Brain microvascular endothelial cell (primary cell): ENCODE measurements around the gene ZNF8.

Experiments used
- DNase-seq: peaks from one replicate; pipeline ENCODE4 v3.0.0-alpha.2; 2020
- H3K27ac ChIP-seq: fragments of 250-450 bp; sonication (Bioruptor Pico); 2 replicates; pipeline ENCODE4 v1.5.1; 2020; ENCODE audit warnings: mild to moderate bottlenecking, moderate library complexity
- H3K27me3 ChIP-seq: fragments of 250-450 bp; sonication (Bioruptor Pico); replicated peaks from 2 replicates; pipeline ENCODE4 v1.5.1; 2020; ENCODE audit warnings: mild to moderate bottlenecking
- H3K36me3 ChIP-seq: fragments of 250-450 bp; sonication (Bioruptor Pico); replicated peaks from 2 replicates; pipeline ENCODE4 v1.5.1; 2020; ENCODE audit warnings: mild to moderate bottlenecking
- H3K4me3 ChIP-seq: 2 replicates; pipeline ENCODE4 v1.5.1; 2011; ENCODE audit warnings: low read depth, mild to moderate bottlenecking, control low read depth, low read length, moderate library complexity
- CTCF ChIP-seq: IDR thresholded peaks from 2 replicates; pipeline ENCODE4 v1.5.1; 2011; ENCODE audit warnings: low read depth, mild to moderate bottlenecking, moderate library complexity, low read length, control low read depth, inconsistent platforms; ENCODE audit errors: missing control alignments
- in situ Hi-C: cut with HindIII; loops from 2 replicates; pipeline ENCODE4 v1.10.0; 2017; ENCODE audit warnings: low sequenced_read_pairs, low pct_ligation_motif_present

Gene ZNF8

DNA sequence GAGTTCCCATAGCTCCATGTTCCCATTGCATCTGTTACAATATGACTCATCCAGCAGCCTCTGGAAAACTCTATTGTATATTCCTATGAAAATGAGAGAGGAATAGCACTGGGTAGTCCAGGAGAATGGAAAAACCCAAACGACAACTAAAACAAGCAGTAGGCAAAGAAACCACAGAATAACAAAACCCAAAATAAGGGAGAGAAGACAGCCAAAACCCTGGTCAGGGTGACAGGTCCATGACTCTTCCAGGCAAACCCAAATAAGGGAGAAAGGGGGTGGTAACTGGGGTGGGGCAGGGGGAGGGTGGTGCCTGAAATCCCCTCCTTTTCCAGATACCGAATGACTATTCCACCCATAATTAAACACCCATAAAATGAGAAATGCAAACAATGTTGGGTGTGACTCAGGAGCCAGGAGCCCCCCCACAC lies 4.0 kb upstream of the ZNF8 start:
- no peak for TF ChIP-seq CTCF
- in situ Hi-C loops, result no loop called here
- Histone ChIP-seq H3K27me3 (no peaks in the 10 kb centered on the region), H3K4me3 (no peak overlapping the region), H3K36me3 (peaks cover 7% of the 10 kb centered on the region), H3K27ac (no peak overlapping the region)
- no peak for DNase-seq

GRCh38 chr19:58275564-58275963 lies 3.2 kb upstream of the ZNF8 start:
- DNase-seq, result no peak
- Histone ChIP-seq H3K36me3 (peaks cover 7% of the 10 kb centered on the region), H3K27ac (no peak overlapping the region), H3K4me3 (no peak overlapping the region), H3K27me3 (no peaks in the 10 kb centered on the region)
- no peak for TF ChIP-seq CTCF
- in situ Hi-C loops, result no loop called here

GRCh38 chr19:58277197-58277596 lies 1.6 kb upstream of the ZNF8 start:
- in situ Hi-C loops, result no loop called here
- DNase-seq, result no peak
- no peak overlapping the region for H3K27ac ChIP-seq
- H3K27me3 ChIP-seq, result no peaks in the 10 kb centered on the region
- H3K4me3 ChIP-seq, result no peak overlapping the region
- H3K36me3 ChIP-seq, result no peaks in the 10 kb centered on the region
- no peak for TF ChIP-seq CTCF

GRCh38 chr19:58277748-58278540 lies 811 bp upstream of the ZNF8 start:
- no peak for TF ChIP-seq CTCF

GRCh38 chr19:58279042-58279924 lies 528 bp downstream of the ZNF8 start:
- no peaks in the 10 kb centered on the region for H3K36me3 ChIP-seq
- H3K27me3 ChIP-seq, result no peaks in the 10 kb centered on the region
- DNase-seq, result peak; percentile 76
- in situ Hi-C loops, result no loop called here
- H3K27ac ChIP-seq, result peak overlapping the region; percentile 87
- peak overlapping the region; percentile 90 for H3K4me3 ChIP-seq
- TF ChIP-seq CTCF, result peak; percentile 9

More at GRCh38 chr19:58277748-58278540, 811 bp upstream of the ZNF8 start:
- DNase-seq, result no peak
- no peaks in the 10 kb centered on the region for H3K27me3 ChIP-seq
- peak overlapping the region; percentile 90 for H3K4me3 ChIP-seq
- peak overlapping the region; percentile 68 for H3K27ac ChIP-seq
- in situ Hi-C loops, result no loop called here
- no peaks in the 10 kb centered on the region for H3K36me3 ChIP-seq
